Testis (tissue), 3 donors: ENCODE data around the gene TMA16. TPM values are rescaled to one million over a fixed set of nuclear protein-coding genes. Genes with fewer than 3 reads are reported as not detected.

Experiments
- DNase-seq: peaks from one replicate; pipeline ENCODE4 v3.0.0-alpha.2; 2019
- H3K27ac ChIP-seq, 2 donors: fragments of 200-600 bp; sonication (generic); one replicate each; pipeline ENCODE4 v1.5.1; 2019
- H3K27me3 ChIP-seq: fragments of 200-600 bp; sonication (generic); one replicate; pipeline ENCODE4 v1.5.1; 2019
- H3K36me3 ChIP-seq: fragments of 200-600 bp; sonication (generic); one replicate; pipeline ENCODE4 v1.5.1; 2017; ENCODE audit warnings: low read depth; ENCODE audit errors: missing control alignments
- H3K4me1 ChIP-seq: fragments of 200-600 bp; sonication (generic); one replicate; pipeline ENCODE4 v1.5.1; 2019
- H3K4me3 ChIP-seq, 2 donors: fragments of 200-600 bp; sonication (generic); one replicate each; pipeline ENCODE4 v1.5.1; 2017 to 2019
- H3K9me3 ChIP-seq: fragments of 200-600 bp; sonication (generic); one replicate; pipeline ENCODE4 v1.5.1; 2017
- CTCF ChIP-seq, 3 experiments: fragments of 450-650 bp in 2 of 3; fragments of 200-600 bp in 1 of 3; sonication (generic) in 1 of 3; IDR thresholded peaks; one replicate each; pipeline ENCODE4 v1.5.1; 2016 to 2019; ENCODE audit warnings: antibody characterized with exemption in 3 of 3, mild to moderate bottlenecking in 2 of 3, moderate library complexity in 1 of 3
- POLR2A ChIP-seq: fragments of 450-650 bp; IDR thresholded peaks from one replicate; pipeline ENCODE4 v1.6.1; 2017; ENCODE audit warnings: antibody characterized with exemption, mild to moderate bottlenecking, moderate library complexity
- WGBS, 2 donors: methylation state at CpG; one replicate each; pipeline ENCODE4 v1.1.5; 2018; 5-methylcytosine and 5-hydroxymethylcytosine counted together
- intact Hi-C: fragments of 100-400 bp; cut with DNase I; formaldehyde crosslinking; loops from one replicate; pipeline ENCODE4 v1.15.1; 2023; ENCODE audit warnings: low total_unique reads
- polyA plus RNA-seq: library from polyadenylated mRNA; stranded (reverse); fragments of 350-450 nt; fragmentation: Illumina TruSeq; extraction: RNeasy Lipid Tissue Mini Kit (QIAGEN cat#74804); gene quantifications from one replicate; pipeline ENCODE4 v1.2.3, GENCODE V29; 2014; ENCODE audit warnings: low read depth, low replicate concordance; ENCODE audit not compliant: insufficient read depth
- total RNA-seq, 2 donors: library from RNA; depleted of rRNA; stranded (reverse); fragments of >200 nt; gene quantifications; one replicate each; pipeline ENCODE4 v1.2.3, GENCODE V29; 2016

The TMA16 gene
- total and polyA plus RNA-seq, 3 donors from 2014 or later: 33.0 to 34.1 (median 33.2) TPM

DNA sequence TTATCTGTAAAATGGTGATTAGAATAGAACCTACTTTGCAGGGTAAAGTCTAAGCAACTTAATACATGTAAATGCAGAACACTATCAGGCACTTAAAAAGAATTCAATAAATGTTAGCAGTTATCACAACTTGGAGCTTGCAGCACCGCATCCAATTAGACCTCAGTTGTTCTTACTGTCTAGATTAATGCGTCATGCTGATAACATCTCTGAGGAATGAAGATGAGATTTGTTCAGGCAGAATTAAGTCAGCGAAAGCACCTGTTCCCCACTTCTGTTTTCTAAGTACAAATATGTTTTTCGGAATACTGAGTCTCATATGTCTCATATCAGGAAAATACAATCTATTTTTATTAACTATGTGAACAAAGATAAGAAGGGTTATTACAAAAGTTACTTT, 58.7 kb downstream of the TMA16 start:
- Histone ChIP-seq H3K9me3 (no peaks in the 10 kb centered on the region), H3K36me3 (no peaks in the 10 kb centered on the region), H3K4me1 (peaks cover 8% of the 10 kb centered on the region), H3K27me3 (no peaks in the 10 kb centered on the region), H3K4me3 (no peak overlapping the region), H3K27ac (no peak overlapping the region)
- intact Hi-C loops: loop anchor here (10.0 kb wide), 1 partner anchor 1182 kb away; no protein-coding TSS in a partner anchor
- WGBS, 2 donors: 66 to 74% methylated on average over 4 of the region's 4 CpGs
- DNase-seq: no peak
- no peak for TF ChIP-seq CTCF (IDR thresholded peaks at IDR 0.05)
- TF ChIP-seq POLR2A: no peak

- H3K36me3 ChIP-seq: no peaks in the 10 kb centered on the region
- no peak for DNase-seq
- TF ChIP-seq CTCF (IDR thresholded peaks at IDR 0.05) (peak in 1 of 3 experiments; percentile 77), POLR2A (no peak)
- H3K27ac ChIP-seq: no peak overlapping the region
- H3K4me1 ChIP-seq: peaks cover 6% of the 10 kb centered on the region
- no peaks in the 10 kb centered on the region for H3K9me3 ChIP-seq
- no peaks in the 10 kb centered on the region for H3K27me3 ChIP-seq
- no peak overlapping the region for H3K4me3 ChIP-seq
- 30 to 34% methylated on average over 3 of the region's 3 CpGs for WGBS, 2 donors
- intact Hi-C loops: loop anchor here (10.0 kb wide), 1 partner anchor 1180 kb away; no protein-coding TSS in a partner anchor
These were observed 60.5 kb downstream of the TMA16 start for GRCh38 chr4:163554870-163555465.

- H3K4me1 ChIP-seq: no peaks in the 10 kb centered on the region
- DNase-seq: no peak
- 57 to 64% methylated on average over 2 of the region's 2 CpGs for WGBS, 2 donors
- no peak overlapping the region for H3K4me3 ChIP-seq
- intact Hi-C loops: loop anchor here (10.0 kb wide), 1 partner anchor 1179 kb away; no protein-coding TSS in a partner anchor
- TF ChIP-seq CTCF (IDR thresholded peaks at IDR 0.05) (no peak), POLR2A (no peak)
- H3K27ac ChIP-seq: no peak overlapping the region
- H3K9me3 ChIP-seq: no peaks in the 10 kb centered on the region
- H3K36me3 ChIP-seq: no peaks in the 10 kb centered on the region
- no peaks in the 10 kb centered on the region for H3K27me3 ChIP-seq
These were observed 61.7 kb downstream of the TMA16 start for GRCh38 chr4:163556177-163556576.

DNA sequence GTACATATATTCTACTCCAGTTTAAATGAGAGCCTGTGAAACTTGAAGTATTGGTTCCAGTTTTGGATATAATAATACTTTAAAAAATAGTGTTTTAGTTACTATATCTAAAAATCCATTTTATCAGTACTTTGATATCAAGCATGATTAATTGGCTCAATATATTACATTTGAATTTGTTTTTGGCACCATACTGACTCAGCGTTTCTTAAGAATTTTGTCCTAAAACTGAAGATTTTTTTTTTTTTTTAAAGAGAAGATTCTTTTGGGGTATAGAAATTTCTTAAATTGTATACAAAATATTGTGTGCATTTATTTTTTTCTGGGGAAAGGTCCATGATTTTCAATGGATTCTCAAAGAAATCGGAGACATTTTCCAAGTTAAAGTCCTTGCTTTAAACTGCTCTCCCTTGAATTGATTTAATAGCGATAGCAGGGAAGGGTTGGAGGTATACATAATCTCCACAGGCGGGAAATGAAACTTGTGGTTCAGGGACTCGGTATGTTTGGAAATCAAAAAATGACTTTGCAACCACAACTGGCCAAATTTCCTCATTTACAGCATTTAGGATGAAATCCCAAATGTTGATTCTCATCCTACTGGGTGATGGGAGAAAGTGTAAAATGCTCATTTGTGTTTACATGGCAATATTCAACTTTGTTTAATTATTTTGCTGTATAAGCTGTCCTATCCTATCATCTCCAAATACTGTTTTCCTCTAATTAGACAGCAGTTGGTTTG, 62.3 kb downstream of the TMA16 start:
- H3K9me3 ChIP-seq: no peaks in the 10 kb centered on the region
- TF ChIP-seq CTCF (IDR thresholded peaks at IDR 0.05) (no peak), POLR2A (no peak)
- no peak for DNase-seq
- H3K27me3 ChIP-seq: no peaks in the 10 kb centered on the region
- H3K4me3 ChIP-seq: no peak overlapping the region
- no peak overlapping the region for H3K27ac ChIP-seq
- 72% methylated on average over 5 of the region's 5 CpGs for WGBS, 2 donors
- H3K36me3 ChIP-seq: no peaks in the 10 kb centered on the region
- intact Hi-C loops: loop anchor here (10.0 kb wide), 1 partner anchor 1178 kb away; no protein-coding TSS in a partner anchor
- no peaks in the 10 kb centered on the region for H3K4me1 ChIP-seq
